Tibial nerve (tissue), 4 donors: Measurements from ENCODE around the gene ABLIM2. TPM values are rescaled to one million over a fixed set of nuclear protein-coding genes. Genes with fewer than 3 reads are reported as not detected.
A peak's percentile ranks its signal among the peaks of the same experiment; 100 is the strongest.

Experiments
- DNase-seq, 2 donors: peaks; one replicate each; pipeline ENCODE4 v3.0.0-alpha.2; 2019; ENCODE audit warnings: low spot score in 2 of 2
- H3K27ac ChIP-seq, 4 donors: fragments of 200-600 bp; sonication (generic) in 3 of 4; one replicate each; pipeline ENCODE4 v1.5.1; 2017 to 2019; ENCODE audit warnings: mild to moderate bottlenecking in 1 of 4
- H3K27me3 ChIP-seq, 2 donors: fragments of 200-600 bp; sonication (generic) in 1 of 2; one replicate each; pipeline versions ENCODE4 v1.5.1 to v1.6.0; 2017 to 2019
- H3K36me3 ChIP-seq, 3 donors: fragments of 200-600 bp; sonication (generic); one replicate each; pipeline ENCODE4 v1.5.1; 2018 to 2019
- H3K4me1 ChIP-seq, 4 donors: fragments of 200-600 bp; sonication (generic) in 3 of 4; one replicate each; pipeline ENCODE4 v1.5.1; 2017 to 2019
- H3K4me3 ChIP-seq, 4 donors: fragments of 200-600 bp; sonication (generic) in 3 of 4; one replicate each; pipeline ENCODE4 v1.5.1; 2017 to 2019; ENCODE audit warnings: mild to moderate bottlenecking in 1 of 4, moderate library complexity in 1 of 4
- H3K9me3 ChIP-seq, 4 donors: fragments of 200-600 bp; sonication (generic) in 3 of 4; one replicate each; pipeline ENCODE4 v1.5.1; 2017 to 2019
- CTCF ChIP-seq, 5 experiments: fragments of 200-600 bp in 3 of 5; fragments of 450-650 bp in 2 of 5; sonication (generic) in 3 of 5; IDR thresholded peaks; one replicate each; pipeline ENCODE4 v1.5.1; 2016 to 2019; ENCODE audit warnings: antibody characterized with exemption in 5 of 5, mild to moderate bottlenecking in 3 of 5, moderate library complexity in 2 of 5
- EP300 ChIP-seq, 2 donors: sonication (generic); formaldehyde crosslinking; IDR thresholded peaks; one replicate each; pipeline ENCODE4 v1.6.1; 2017; ENCODE audit warnings: antibody characterized with exemption in 2 of 2, mild to moderate bottlenecking in 1 of 2
- POLR2A ChIP-seq, 2 donors: fragments of 450-650 bp; IDR thresholded peaks; one replicate each; pipeline ENCODE4 v1.6.1; 2017; ENCODE audit warnings: antibody characterized with exemption in 2 of 2, mild to moderate bottlenecking in 2 of 2, moderate library complexity in 2 of 2
- WGBS, 2 donors: methylation state at CpG; one replicate each; pipeline ENCODE4 v1.1.5; 2018; 5-methylcytosine and 5-hydroxymethylcytosine counted together
- total RNA-seq, 4 donors: library from RNA; depleted of rRNA; stranded (reverse); fragments of >200 nt; gene quantifications; one replicate each; pipeline ENCODE4 v1.1.0, GENCODE V29; 2016

Gene ABLIM2
- total RNA-seq, 4 donors from 2014 or later: 29.1 to 125 (median 41.7) TPM

- H3K27ac ChIP-seq: peak overlapping the region in 1 of 4 donors; percentile 40
- no peaks in the 10 kb centered on the region for H3K9me3 ChIP-seq
- H3K4me1 ChIP-seq: peaks cover 0 to 53% (median 14%) of the 10 kb centered on the region in 4 donors
- no peak overlapping the region for H3K4me3 ChIP-seq
- 84 to 85% methylated on average over 16 of the region's 16 CpGs for WGBS, 2 donors
- no peaks in the 10 kb centered on the region for H3K36me3 ChIP-seq
- no peaks in the 10 kb centered on the region for H3K27me3 ChIP-seq
- no peak for DNase-seq
- TF ChIP-seq POLR2A (IDR thresholded peaks at IDR 0.05): no peak
- peak in 1 of 2 donors; percentile 7 for TF ChIP-seq EP300 (IDR thresholded peaks at IDR 0.05)
Observed at GRCh38 chr4:7968262-7968896, 190.2 kb downstream of the ABLIM2 start.

GRCh38 chr4:7967501-7968261 is 190.9 kb downstream of the ABLIM2 start:
- DNase-seq: no peak
- no peaks in the 10 kb centered on the region for H3K36me3 ChIP-seq
- peak overlapping the region in 1 of 4 donors; percentile 40 for H3K27ac ChIP-seq
- H3K4me3 ChIP-seq: no peak overlapping the region
- WGBS, 2 donors: 78 to 83% methylated on average over 19 to 21 of the region's 21 CpGs
- H3K9me3 ChIP-seq: no peaks in the 10 kb centered on the region
- TF ChIP-seq EP300 (IDR thresholded peaks at IDR 0.05): no peak
- no peak for TF ChIP-seq CTCF (IDR thresholded peaks at IDR 0.05)
- TF ChIP-seq POLR2A (IDR thresholded peaks at IDR 0.05): no peak
- H3K27me3 ChIP-seq: no peaks in the 10 kb centered on the region
- H3K4me1 ChIP-seq: peaks cover 0 to 53% (median 14%) of the 10 kb centered on the region in 4 donors

GRCh38 chr4:7967063-7967440 is 191.6 kb downstream of the ABLIM2 start:
- Histone ChIP-seq H3K27me3 (no peaks in the 10 kb centered on the region), H3K36me3 (no peaks in the 10 kb centered on the region), H3K9me3 (no peaks in the 10 kb centered on the region), H3K27ac (no peak overlapping the region), H3K4me3 (no peak overlapping the region), H3K4me1 (peaks cover 0 to 53% (median 14%) of the 10 kb centered on the region in 4 donors)
- WGBS, 2 donors: 45 to 48% methylated on average over 8 to 9 of the region's 9 CpGs
- no peak for TF ChIP-seq EP300 (IDR thresholded peaks at IDR 0.05)
- TF ChIP-seq CTCF (IDR thresholded peaks at IDR 0.05): no peak
- TF ChIP-seq POLR2A (IDR thresholded peaks at IDR 0.05): no peak
- no peak for DNase-seq

GRCh38 chr4:7966281-7967062 is 192.1 kb downstream of the ABLIM2 start:
- WGBS, 2 donors: 59 to 71% methylated on average over 24 of the region's 37 CpGs
- Histone ChIP-seq H3K27ac (no peak overlapping the region), H3K9me3 (no peaks in the 10 kb centered on the region), H3K27me3 (no peaks in the 10 kb centered on the region), H3K36me3 (no peaks in the 10 kb centered on the region), H3K4me1 (peaks cover 0 to 51% (median 14%) of the 10 kb centered on the region in 4 donors), H3K4me3 (no peak overlapping the region)
- no peak for DNase-seq
- TF ChIP-seq EP300 (IDR thresholded peaks at IDR 0.05) (no peak), POLR2A (IDR thresholded peaks at IDR 0.05) (no peak), CTCF (IDR thresholded peaks at IDR 0.05) (no peak)

GRCh38 chr4:7964890-7965662 is 193.5 kb downstream of the ABLIM2 start:
- no peak for TF ChIP-seq POLR2A (IDR thresholded peaks at IDR 0.05)
- TF ChIP-seq CTCF (IDR thresholded peaks at IDR 0.05): no peak
- TF ChIP-seq EP300 (IDR thresholded peaks at IDR 0.05): peak in 1 of 2 donors; percentile 37
- 71 to 88% methylated on average over 21 of the region's 23 CpGs for WGBS, 2 donors
- peak overlapping the region in 1 of 4 donors; percentile 46 for H3K27ac ChIP-seq
- H3K9me3 ChIP-seq: no peaks in the 10 kb centered on the region
- peaks cover 0 to 51% (median 14%) of the 10 kb centered on the region in 4 donors for H3K4me1 ChIP-seq
- H3K36me3 ChIP-seq: no peaks in the 10 kb centered on the region
- peak; percentile 23 to 63 for DNase-seq
- H3K4me3 ChIP-seq: no peak overlapping the region
- no peaks in the 10 kb centered on the region for H3K27me3 ChIP-seq
